Measurements from ENCODE around the gene ADAMTS2.

The ADAMTS2 gene

DNA sequence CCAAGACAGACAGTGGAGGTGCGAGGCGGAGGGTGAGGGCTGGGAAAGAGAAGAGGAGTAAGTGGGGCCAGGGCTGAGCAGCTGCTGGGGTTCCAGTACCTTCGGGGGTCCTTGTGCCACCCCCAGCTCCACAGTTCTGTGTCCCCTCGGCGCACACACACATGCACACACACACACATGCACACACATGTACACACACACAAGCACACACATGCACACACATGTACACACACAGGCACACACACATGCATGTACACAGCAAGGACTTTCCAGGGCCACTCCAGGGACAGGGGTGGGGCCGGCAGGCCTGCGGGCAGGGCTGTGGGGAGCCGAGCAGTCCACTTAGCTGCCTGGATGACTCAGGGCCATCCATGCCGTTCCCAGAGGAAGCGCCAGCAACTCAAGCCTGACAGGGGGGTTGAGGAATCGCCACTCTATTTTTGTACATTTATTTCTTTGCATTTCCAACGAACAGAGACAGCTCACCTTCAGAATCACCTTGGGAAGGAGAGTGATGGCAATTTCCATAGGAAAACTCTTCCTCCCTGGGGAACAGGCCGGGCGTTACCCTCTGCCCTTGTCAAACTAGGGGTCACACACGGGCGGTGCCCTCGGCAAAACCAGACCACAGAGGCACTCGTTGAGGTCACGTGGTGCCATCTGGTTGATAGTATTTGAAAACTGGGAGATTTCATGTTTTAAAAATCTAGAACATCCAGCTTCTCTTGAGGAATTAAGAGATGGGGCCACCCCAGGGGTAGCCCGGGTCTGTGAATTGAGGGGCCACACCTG, 135.7 kb downstream of the ADAMTS2 start:
- ATAC-seq (replicated peaks) = no peak
- Mint-ChIP-seq H3K9me3 (no peaks in the 10 kb centered on the region), H3K4me3 (no peak overlapping the region), H3K4me1 (no peaks in the 10 kb centered on the region), H3K27ac (no peak overlapping the region), H3K27me3 (peaks cover 5 to 8% of the 10 kb centered on the region in 2 donors), H3K36me3 (no peaks in the 10 kb centered on the region)
- no peak for DNase-seq

DNA sequence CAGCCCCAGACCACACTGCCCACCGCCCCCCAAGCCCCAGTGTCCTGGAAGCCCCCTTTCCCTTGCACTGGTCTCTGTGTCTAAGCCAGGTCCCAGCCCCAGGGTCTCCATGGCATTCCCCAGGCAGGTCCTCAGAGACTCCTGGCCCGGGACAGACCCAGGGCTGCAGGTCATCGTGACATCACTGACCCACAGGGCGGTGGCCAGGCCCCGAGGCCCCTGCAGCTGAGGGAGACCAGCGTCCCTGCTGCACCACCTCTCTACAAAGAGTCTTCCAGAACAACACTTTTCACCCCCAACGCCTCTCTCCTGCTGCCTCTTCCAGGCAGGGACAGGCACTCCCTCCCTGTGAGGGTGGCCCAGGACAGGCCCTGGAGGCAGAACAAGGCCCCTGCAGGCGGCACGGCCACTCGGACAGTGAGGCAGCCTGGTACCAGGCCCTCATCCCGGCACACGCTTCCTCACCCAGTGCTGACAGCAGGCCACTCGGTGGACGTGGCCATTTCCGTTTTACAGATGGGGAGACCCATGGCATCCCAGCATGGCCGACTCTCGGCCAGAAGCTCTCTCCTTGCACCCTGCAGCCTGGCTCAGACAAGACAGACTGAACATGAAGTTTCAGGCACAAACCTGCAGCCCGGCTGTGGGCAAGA, 136.4 kb downstream of the ADAMTS2 start:
- Mint-ChIP-seq H3K36me3 (no peaks in the 10 kb centered on the region), H3K27ac (no peak overlapping the region), H3K9me3 (no peaks in the 10 kb centered on the region), H3K4me3 (no peak overlapping the region), H3K4me1 (no peaks in the 10 kb centered on the region), H3K27me3 (peaks cover 5 to 8% of the 10 kb centered on the region in 2 donors)
- no peak for ATAC-seq (replicated peaks)
- DNase-seq = no peak

DNA sequence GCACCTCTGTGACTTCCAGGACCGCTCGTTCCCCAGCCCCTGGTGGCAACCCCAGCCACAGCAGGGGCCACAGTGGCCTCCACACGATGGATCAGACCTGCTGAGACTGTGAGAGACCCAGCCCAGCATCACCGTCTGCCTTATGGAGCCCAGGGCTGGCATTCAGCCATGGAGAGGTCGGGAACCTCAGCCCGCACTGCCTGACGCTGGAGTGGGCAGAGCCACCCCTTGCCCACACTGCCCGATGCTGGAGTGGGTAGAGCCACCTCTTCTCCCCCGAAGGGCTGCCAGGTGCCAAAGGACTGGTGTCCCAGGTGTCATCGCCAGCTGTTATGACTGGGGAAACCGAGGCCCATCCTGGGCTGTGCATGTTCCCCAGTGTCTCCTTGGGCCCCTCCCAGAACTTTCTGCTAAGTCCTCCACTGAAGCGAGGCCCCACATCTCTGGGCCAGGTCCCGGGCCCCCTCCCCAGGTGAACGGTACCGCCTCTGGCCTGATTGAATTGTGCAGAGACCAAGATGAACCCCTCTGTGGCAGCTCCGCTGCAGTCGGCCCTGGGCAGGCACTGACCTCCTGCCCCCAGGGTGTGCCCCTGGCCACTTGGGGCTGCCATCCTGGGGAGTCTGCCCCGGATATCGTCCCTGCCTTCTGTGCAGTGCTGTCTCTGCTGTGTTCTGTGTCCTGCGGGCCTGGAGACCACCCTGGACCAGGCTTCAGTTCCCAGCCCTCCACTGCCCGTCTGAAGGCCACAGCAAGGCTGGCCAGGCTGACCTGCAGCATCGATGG, 137.1 kb downstream of the ADAMTS2 start:
- H3K4me3 Mint-ChIP-seq = no peak overlapping the region
- H3K9me3 Mint-ChIP-seq = no peaks in the 10 kb centered on the region
- no peak for ATAC-seq (replicated peaks)
- H3K27me3 Mint-ChIP-seq = peaks cover 5 to 8% of the 10 kb centered on the region in 2 donors
- no peaks in the 10 kb centered on the region for H3K4me1 Mint-ChIP-seq
- no peaks in the 10 kb centered on the region for H3K36me3 Mint-ChIP-seq
- DNase-seq = no peak
- no peak overlapping the region for H3K27ac Mint-ChIP-seq

DNA sequence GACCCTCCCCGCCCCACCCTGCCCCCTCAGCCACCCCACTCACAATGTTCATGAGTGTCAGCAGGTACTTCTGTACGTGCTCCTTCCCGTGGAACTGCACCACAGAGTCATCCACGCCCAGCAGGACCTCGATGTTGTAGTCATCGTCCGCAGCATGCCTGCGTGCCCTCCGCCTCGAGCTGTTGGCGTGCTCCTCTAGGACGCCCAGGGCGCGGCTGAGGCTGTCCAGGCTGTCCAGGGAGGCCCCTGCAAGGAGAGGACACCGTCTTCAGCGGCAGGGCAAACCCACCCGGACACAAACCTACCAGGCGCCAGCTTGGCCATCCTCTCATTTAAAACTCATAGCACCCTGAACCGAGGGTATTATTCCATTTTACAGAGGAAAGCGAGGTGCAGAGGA, 137.8 kb downstream of the ADAMTS2 start:
- H3K9me3 Mint-ChIP-seq = no peaks in the 10 kb centered on the region
- no peak overlapping the region for H3K4me3 Mint-ChIP-seq
- no peaks in the 10 kb centered on the region for H3K36me3 Mint-ChIP-seq
- H3K4me1 Mint-ChIP-seq = no peaks in the 10 kb centered on the region
- ATAC-seq (replicated peaks) (no peak), DNase-seq (no peak)
- H3K27ac Mint-ChIP-seq = no peak overlapping the region
- H3K27me3 Mint-ChIP-seq = peaks cover 5 to 8% of the 10 kb centered on the region in 2 donors

DNA sequence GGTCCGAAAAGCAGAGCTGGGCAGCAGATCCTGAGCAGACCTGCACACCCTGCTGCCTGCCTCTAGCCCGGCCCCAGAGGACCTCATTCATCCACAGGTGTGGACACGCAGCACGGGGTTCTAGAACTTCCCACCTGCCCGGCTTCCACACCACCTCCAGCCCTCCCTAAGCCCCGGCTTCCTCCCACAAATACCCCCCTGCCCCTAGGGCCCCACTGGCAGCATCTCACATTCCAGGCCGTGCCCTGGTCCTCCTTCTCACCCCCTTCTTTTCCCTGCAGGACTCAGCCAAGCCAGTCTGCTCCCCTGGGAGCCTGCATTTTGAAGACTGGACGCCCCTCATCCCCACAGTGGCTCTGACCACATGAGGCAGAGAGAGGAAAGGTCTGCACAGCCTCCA, 138.9 kb downstream of the ADAMTS2 start:
- DNase-seq = no peak
- no peak overlapping the region for H3K4me3 Mint-ChIP-seq
- H3K27ac Mint-ChIP-seq = no peak overlapping the region
- no peaks in the 10 kb centered on the region for H3K9me3 Mint-ChIP-seq
- no peaks in the 10 kb centered on the region for H3K27me3 Mint-ChIP-seq
- H3K36me3 Mint-ChIP-seq = no peaks in the 10 kb centered on the region
- no peaks in the 10 kb centered on the region for H3K4me1 Mint-ChIP-seq
- no peak for ATAC-seq (replicated peaks)

DNA sequence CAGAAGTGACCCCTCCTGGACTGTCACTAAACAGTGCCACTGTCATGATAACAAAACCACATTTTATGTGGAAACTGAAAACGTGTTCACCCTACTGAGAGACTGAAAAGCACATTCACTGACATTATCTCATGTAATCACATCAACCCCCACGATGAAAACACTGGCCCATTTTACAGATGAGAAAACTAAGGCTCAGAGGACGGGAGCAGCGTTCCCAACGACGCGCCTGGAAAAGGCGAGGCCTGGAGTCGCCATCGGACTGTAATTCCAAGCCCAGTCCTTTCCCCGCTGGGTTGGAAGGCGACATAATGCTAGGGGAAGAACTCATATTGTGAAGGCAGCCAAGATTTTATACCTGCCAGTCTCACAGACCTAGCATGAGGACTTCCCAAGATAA, 140.0 kb downstream of the ADAMTS2 start:
- no peaks in the 10 kb centered on the region for H3K4me1 Mint-ChIP-seq
- no peak overlapping the region for H3K27ac Mint-ChIP-seq
- DNase-seq (no peak), ATAC-seq (replicated peaks) (no peak)
- H3K27me3 Mint-ChIP-seq = peaks cover 0 to 5% of the 10 kb centered on the region in 2 donors
- no peak overlapping the region for H3K4me3 Mint-ChIP-seq
- no peaks in the 10 kb centered on the region for H3K36me3 Mint-ChIP-seq
- no peaks in the 10 kb centered on the region for H3K9me3 Mint-ChIP-seq

DNA sequence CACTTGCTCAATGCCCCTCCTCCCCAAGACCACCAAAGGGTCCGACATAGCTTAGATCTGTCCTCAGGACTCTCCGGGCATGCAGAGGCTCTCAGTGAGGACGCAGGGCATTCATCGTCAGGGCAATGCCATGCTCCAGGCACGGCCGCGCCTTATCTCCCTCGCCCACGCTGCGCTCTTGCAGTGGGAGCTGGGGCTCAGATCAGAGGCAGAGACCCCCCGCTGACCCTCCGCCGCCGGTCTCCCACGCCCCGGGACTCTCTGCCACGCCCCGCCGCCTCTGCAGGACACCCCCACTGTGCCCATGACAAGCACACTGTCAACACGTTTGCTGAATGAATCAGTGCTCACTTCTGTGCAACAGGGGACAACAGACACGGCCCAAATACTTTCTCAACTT, 140.7 kb downstream of the ADAMTS2 start:
- Mint-ChIP-seq H3K27ac (no peak overlapping the region), H3K4me1 (no peaks in the 10 kb centered on the region), H3K9me3 (no peaks in the 10 kb centered on the region), H3K36me3 (no peaks in the 10 kb centered on the region), H3K4me3 (no peak overlapping the region), H3K27me3 (peaks cover 0 to 5% of the 10 kb centered on the region in 2 donors)
- DNase-seq = no peak
- ATAC-seq (replicated peaks) = no peak

DNA sequence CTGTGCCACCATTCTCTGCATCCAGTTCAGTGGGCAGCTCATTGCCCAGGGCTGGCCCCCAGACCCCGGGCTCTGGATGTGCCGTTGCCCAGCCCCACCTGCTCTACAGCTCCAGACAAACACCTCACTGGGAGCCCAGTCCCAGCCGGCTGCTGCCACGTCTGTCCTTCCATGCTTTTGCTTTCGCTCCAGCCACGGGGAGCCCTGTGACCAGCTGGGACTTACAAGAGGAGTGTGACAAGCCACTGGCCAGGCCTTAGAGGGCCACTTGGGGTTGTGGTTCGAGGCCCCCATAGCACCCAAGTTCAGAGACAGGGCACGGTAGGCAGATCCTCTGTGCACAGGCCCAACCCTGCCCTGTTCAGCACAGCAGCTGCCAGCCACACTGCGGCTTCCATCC, 142.0 kb downstream of the ADAMTS2 start:
- H3K9me3 Mint-ChIP-seq = no peaks in the 10 kb centered on the region
- H3K27me3 Mint-ChIP-seq = peaks cover 0 to 5% of the 10 kb centered on the region in 2 donors
- ATAC-seq (replicated peaks) (no peak), DNase-seq (no peak)
- H3K4me1 Mint-ChIP-seq = no peaks in the 10 kb centered on the region
- no peak overlapping the region for H3K4me3 Mint-ChIP-seq
- no peaks in the 10 kb centered on the region for H3K36me3 Mint-ChIP-seq
- no peak overlapping the region for H3K27ac Mint-ChIP-seq

DNA sequence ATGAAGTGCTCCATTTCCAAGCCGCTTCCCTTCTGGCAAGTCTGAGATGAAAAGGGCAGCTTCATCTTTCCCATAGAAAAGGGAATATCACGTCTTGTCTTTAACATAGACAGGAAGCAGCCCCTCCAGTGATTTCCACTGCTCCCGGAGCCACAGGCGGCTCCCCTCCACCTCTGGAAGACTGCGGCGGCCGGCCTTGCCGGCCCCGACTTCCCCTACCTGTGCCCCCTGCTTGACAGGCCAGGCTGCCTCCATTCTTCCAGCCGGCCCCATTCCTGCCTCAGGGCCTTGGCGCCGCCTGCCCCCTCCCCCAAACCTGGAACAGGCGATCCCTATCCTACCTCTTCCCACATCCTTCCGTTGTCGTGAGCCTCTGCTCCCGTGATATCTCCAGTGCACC, 143.3 kb downstream of the ADAMTS2 start:
- Mint-ChIP-seq H3K27ac (no peak overlapping the region), H3K4me3 (no peak overlapping the region), H3K36me3 (no peaks in the 10 kb centered on the region), H3K4me1 (no peaks in the 10 kb centered on the region), H3K27me3 (peaks cover 0 to 5% of the 10 kb centered on the region in 2 donors), H3K9me3 (no peaks in the 10 kb centered on the region)
- ATAC-seq (replicated peaks) (no peak), DNase-seq (no peak)

DNA sequence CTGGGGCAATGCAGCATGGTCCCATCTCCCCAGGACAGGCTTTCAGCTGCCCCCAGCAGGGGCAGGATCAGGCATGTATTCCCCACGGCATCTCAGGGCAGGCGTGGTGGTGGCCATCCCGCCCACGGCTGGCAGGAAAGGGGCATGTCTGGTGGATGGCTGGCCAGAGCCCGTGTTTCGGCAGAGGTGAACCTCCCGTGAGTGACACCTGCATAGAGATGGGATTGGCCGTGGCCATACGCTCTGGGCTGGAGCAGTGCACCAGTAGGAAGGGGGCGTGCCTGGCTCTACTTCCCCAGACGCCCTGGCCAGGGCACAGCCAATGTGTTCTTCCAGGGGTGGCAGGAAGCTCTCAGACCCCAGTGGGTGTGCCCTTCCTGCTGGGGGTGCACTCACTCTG, 146.0 kb downstream of the ADAMTS2 start:
- H3K27ac Mint-ChIP-seq = no peak overlapping the region
- no peak overlapping the region for H3K4me3 Mint-ChIP-seq
- H3K4me1 Mint-ChIP-seq = no peaks in the 10 kb centered on the region
- ATAC-seq (replicated peaks) = no peak
- no peaks in the 10 kb centered on the region for H3K9me3 Mint-ChIP-seq
- DNase-seq = no peak
- peaks cover 0 to 5% of the 10 kb centered on the region in 2 donors for H3K27me3 Mint-ChIP-seq
- no peaks in the 10 kb centered on the region for H3K36me3 Mint-ChIP-seq

DNA sequence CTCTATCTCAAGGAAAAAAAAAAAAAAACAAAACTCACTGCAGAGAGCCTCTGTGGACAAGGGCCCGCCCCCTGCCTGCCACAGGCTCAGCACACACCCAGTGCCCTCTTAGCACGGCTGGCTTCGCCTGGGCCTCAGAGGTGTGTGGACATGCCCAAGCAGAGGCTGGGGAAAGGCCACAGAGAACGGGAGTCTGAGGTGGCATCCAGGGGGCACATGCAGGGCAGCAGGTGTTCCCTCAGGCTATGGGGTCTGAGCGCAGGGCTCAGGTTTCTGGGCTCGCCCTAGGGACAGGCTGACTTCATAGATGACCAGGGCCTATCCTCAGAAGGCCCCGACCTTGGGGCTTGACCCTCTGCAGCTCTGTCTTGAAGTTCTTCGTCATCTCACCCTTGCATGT, 146.4 kb downstream of the ADAMTS2 start:
- ATAC-seq (replicated peaks) (no peak), DNase-seq (no peak)
- no peak overlapping the region for H3K27ac Mint-ChIP-seq
- peaks cover 0 to 5% of the 10 kb centered on the region in 2 donors for H3K27me3 Mint-ChIP-seq
- no peaks in the 10 kb centered on the region for H3K36me3 Mint-ChIP-seq
- H3K9me3 Mint-ChIP-seq = no peaks in the 10 kb centered on the region
- H3K4me3 Mint-ChIP-seq = no peak overlapping the region
- H3K4me1 Mint-ChIP-seq = no peaks in the 10 kb centered on the region

DNA sequence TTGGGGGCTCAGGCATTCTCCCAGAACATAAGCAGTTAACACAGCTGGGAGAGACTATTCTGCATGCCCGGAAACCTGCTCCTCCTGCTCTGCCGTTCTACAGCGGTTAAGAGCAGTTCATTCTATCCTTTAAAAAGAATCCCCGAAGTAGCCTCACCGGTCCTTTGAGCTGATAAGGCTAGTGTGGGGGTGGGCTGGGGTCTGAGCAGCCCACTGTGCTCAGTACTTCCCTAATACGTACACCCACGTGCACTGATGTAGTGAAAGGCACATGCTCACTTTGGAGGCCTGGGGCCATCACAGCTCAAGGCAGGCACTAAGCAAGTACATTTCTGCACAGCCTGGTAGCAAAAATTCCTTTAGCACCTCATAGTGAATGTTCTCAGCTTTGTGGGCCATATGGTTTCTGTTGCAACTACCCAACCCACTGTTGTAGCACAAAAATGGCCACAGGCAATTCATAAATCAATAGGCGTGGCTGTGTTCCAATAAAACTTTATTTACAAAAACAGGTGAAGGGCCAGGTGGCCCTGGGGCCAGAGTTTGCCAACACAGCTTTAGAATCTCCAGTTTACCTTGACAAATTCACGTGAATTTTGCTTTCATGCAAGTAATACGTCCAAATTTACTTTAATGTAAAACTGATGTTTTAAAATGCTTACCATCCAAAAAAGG, 148.7 kb downstream of the ADAMTS2 start:
- H3K27me3 Mint-ChIP-seq = peaks cover 0 to 5% of the 10 kb centered on the region in 2 donors
- no peak overlapping the region for H3K27ac Mint-ChIP-seq
- no peaks in the 10 kb centered on the region for H3K36me3 Mint-ChIP-seq
- DNase-seq = no peak
- ATAC-seq (replicated peaks) = no peak
- no peaks in the 10 kb centered on the region for H3K9me3 Mint-ChIP-seq
- no peaks in the 10 kb centered on the region for H3K4me1 Mint-ChIP-seq
- no peak overlapping the region for H3K4me3 Mint-ChIP-seq

DNA sequence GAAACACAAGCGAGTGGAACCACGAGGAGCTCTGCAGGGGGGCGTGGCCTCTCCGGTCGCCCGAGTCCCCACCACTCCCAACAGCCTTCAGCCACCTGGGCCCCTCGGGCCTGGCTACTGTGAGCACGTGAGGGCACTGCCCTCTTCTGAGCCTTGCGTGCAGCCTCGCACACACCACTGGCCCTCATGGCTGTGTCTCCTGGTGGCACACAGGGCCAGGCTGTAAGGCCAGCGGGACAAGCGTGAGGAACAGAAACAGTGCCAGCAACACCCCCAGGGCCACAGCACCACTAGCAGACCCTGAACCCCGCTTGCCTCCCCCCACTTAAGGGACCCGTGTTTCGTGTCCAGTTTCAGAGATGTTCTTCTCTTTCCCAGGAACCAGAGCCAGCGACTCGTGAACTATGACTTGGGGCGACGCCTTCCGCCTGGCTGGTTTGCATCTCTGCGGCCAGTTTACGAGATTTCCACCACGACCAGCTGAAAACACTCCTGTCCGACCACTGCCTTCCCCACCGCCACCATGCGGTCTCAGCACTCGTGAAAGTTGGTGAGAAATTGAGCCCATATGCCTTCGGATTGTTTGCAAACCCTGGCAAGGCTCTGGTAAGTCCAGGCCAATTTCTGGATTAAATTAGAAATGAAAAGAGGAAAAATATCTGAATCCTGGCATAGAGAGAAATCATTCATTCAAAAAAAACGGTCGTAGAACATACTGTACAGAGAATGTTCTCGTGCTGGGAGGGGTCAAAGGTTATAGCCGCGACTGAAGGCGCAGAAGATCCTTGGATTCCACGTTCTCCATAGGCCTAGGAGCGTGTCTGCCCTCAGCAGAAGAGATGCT, 149.5 kb downstream of the ADAMTS2 start:
- Mint-ChIP-seq H3K27ac (no peak overlapping the region), H3K27me3 (peaks cover 0 to 5% of the 10 kb centered on the region in 2 donors), H3K4me1 (no peaks in the 10 kb centered on the region), H3K36me3 (no peaks in the 10 kb centered on the region), H3K9me3 (no peaks in the 10 kb centered on the region), H3K4me3 (no peak overlapping the region)
- ATAC-seq (replicated peaks) = no peak
- DNase-seq = no peak
